SK-N-MC (cell line): ENCODE results near the gene YRDC.

ENCODE experiments used
- DNase-seq: peaks from one replicate; pipeline ENCODE4 v3.0.0-alpha.2; 2011; ENCODE audit warnings: low read depth, low spot score
- H3K27ac ChIP-seq: fragments of 200-600 bp; sonication (generic); 2 replicates; pipeline ENCODE4 v1.5.1; 2016; ENCODE audit warnings: mixed run types
- H3K36me3 ChIP-seq: fragments of 200-600 bp; sonication (generic); 2 replicates; pipeline ENCODE4 v1.6.1; 2017; ENCODE audit warnings: antibody characterized with exemption, low read length, mixed read lengths; ENCODE audit not compliant: insufficient read depth
- H3K4me3 ChIP-seq: fragments of 200-600 bp; sonication (generic); 2 replicates; pipeline ENCODE4 v1.5.1; 2016
- H3K9ac ChIP-seq: fragments of 200-600 bp; sonication (generic); 2 replicates; pipeline ENCODE4 v1.8.0; 2017; ENCODE audit warnings: mixed run types, mixed read lengths; ENCODE audit not compliant: insufficient read length
- H3K9me3 ChIP-seq: fragments of 200-600 bp; sonication (generic); 2 replicates; pipeline ENCODE4 v1.6.1; 2017; ENCODE audit warnings: low read depth, mild to moderate bottlenecking, antibody characterized with exemption, low read length, moderate library complexity, mixed read lengths
- EZH2 ChIP-seq: fragments of 200-600 bp; sonication (generic); IDR thresholded peaks from one replicate; pipeline ENCODE4 v1.6.1; 2017; ENCODE audit warnings: antibody characterized with exemption
- FOXP2 ChIP-seq: optimal IDR thresholded peaks from 2 replicates; pipeline ENCODE3; 2011; ENCODE audit warnings: mild to moderate bottlenecking, moderate library complexity; ENCODE audit not compliant: insufficient read depth; ENCODE audit errors: extremely low read length, control extremely low read depth
- POLR2AphosphoS5 ChIP-seq: IDR thresholded peaks from 2 replicates; pipeline ENCODE4 v1.6.1; 2012; ENCODE audit warnings: mild to moderate bottlenecking, low read depth, low read length, borderline replicate concordance

Gene YRDC

DNA sequence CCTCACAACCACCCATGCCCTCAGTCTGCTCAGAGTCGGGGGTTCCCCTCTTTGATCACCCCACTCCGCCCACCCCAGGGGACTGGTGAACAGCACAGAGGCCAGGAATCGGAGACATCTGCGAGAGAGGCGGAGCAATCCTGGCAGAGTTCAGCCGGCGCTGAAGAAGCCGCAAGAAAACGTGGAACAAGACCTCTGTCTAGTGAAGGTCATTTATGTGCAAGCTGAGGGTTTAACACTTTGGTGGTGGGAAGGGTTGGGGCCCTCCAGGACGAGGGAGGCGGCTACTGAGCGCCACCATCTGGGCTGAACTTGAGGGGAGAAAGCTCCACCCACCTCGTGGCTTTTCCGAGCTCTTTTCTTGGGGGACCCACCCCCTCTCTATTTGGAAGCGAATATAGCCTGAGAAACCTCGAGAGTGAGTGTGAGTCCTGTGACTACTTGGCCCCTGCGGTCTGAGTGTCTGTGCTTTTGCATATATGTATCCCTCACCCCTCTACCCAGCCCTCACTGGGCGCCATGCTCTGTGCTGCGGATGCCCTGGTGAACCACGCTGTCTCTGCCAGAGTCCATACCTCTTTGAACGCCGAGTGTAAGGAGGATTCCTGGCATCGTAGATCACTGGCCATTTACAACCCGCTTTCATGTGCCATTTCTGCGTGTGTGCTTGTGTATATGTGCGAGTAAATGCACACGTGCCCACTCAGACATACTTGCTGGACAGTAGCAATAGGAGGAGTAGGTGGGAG lies 41.9 kb downstream of the YRDC start:
- DNase-seq, result no peak
- TF ChIP-seq EZH2 (no peak), POLR2AphosphoS5 (no peak), FOXP2 (no peak)
- H3K9me3 ChIP-seq, result no peaks in the 10 kb centered on the region
- H3K9ac ChIP-seq, result no peak overlapping the region
- H3K27ac ChIP-seq, result no peak overlapping the region
- H3K4me3 ChIP-seq, result no peak overlapping the region
- H3K36me3 ChIP-seq, result no peaks in the 10 kb centered on the region

DNA sequence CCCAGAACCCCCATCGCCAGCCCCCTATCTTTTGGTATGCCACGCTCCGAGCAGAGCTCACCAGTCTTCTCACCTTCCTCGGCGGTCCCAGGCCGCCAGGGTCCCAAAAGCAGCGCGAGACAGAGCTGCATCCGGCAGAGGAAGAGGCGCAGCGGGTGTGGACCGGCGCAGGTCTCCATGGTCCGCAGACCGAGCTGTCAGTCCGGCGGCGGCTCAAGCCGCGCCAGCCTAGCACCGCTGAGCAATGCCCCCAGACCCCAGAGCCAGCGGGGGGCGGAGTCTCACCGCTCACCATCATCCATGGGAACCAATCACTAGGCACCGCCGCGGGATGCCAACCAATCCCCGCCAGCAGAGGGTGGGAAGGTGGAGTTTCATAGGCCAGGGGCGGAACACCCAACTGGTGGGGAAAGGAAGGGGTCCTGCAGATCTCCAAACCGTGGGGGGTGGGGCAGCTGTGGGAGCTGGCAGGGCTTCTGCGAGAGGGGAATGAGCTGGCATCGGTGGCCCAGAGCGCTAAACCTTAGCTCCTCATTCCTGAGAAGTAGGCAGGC lies 43.0 kb downstream of the YRDC start, which contains the start of gene EPHA10:
TSS of gene EPHA10 (minus strand) at position 233 of the 554 bp plus-strand sequence. CDS start at position 179, 54 bp downstream.
- Histone ChIP-seq H3K4me3 (no peak within 1 kb of the TSS), H3K9me3 (no peaks in the 10 kb centered on the region), H3K9ac (no peak within 1 kb of the TSS), H3K36me3 (no peaks in the 10 kb centered on the region), H3K27ac (no peak within 1 kb of the TSS)
- TF ChIP-seq FOXP2, result no peak
- no peak for TF ChIP-seq EZH2
- no peak for TF ChIP-seq POLR2AphosphoS5
- DNase-seq, result no peak

DNA sequence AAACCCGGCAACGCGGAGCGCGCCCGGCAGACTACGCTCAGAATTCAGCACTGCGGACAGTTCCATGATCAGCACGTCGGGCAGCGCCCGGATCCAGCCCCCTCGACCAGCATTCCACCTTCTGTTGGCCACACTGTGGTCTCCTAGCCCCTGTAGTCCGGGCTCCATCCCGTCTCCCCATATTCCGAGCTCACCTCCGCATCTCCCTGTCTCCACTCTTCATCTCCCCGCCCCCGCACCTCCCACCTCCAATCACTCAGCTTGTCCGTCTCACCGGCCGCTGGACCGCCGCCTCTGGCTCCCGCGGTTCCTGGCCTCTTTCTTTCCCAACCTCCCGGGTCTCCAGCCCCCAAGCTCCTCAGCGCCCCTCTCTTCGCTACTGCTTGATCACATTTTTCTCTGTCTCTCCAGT lies 43.6 kb downstream of the YRDC start:
- no peak overlapping the region for H3K4me3 ChIP-seq
- no peak for DNase-seq
- no peak overlapping the region for H3K9ac ChIP-seq
- no peaks in the 10 kb centered on the region for H3K9me3 ChIP-seq
- TF ChIP-seq EZH2 (no peak), FOXP2 (no peak), POLR2AphosphoS5 (no peak)
- no peak overlapping the region for H3K27ac ChIP-seq
- no peaks in the 10 kb centered on the region for H3K36me3 ChIP-seq

DNA sequence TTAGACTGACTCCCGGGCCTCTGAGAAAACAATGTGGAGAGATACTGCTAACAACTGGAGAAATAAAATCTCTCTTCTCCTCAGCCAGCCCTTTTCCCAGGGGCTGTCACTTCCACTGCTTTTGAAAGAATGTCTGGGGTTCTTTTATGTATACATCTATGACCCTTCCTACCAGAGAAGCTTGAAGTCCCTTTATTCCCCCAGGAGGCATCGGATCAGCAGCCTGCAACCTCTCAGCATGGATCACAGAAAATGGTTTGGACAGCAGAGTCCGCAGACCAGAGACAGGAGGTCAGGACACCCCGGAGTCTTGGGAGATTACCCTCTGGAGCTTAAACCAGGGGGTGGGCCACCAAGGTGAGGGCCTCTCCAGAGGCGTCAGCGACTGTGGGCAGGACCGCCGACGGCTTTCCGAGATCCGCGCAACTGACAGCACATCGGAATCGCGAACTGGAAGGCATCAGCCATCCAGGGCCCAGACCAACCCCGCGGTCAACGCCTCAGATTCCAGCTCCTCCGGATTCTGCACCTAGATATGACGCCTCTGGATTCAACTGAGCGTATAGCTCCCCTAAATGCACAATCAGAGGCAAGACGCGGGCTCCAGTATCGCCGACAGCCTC lies 44.1 kb downstream of the YRDC start:
- Histone ChIP-seq H3K27ac (no peak overlapping the region), H3K9me3 (no peaks in the 10 kb centered on the region), H3K36me3 (no peaks in the 10 kb centered on the region), H3K4me3 (no peak overlapping the region), H3K9ac (no peak overlapping the region)
- TF ChIP-seq EZH2 (no peak), FOXP2 (no peak), POLR2AphosphoS5 (no peak)
- DNase-seq, result no peak

DNA sequence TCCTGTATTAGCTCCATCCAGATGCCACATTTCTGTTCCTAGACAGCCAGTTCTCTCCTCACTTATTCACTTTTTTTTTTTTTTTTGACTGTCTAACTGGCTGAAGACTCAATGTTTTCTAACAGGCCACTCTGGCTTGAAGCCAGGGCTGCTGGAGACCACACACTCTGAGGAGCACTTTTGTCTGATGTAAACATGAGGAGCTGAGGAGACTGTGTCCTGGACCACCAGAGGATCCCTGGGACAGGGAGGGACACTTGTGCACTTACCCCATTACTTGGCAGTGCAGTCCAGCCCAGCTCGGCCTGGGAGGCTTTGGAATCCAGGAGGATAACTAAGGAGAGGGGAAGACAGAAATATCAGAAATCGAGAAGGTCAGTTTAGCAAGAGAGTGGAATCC lies 45.5 kb downstream of the YRDC start:
- Histone ChIP-seq H3K36me3 (no peaks in the 10 kb centered on the region), H3K9me3 (no peaks in the 10 kb centered on the region), H3K9ac (no peak overlapping the region), H3K4me3 (no peak overlapping the region), H3K27ac (no peak overlapping the region)
- no peak for DNase-seq
- TF ChIP-seq EZH2, result no peak
- no peak for TF ChIP-seq FOXP2
- no peak for TF ChIP-seq POLR2AphosphoS5

DNA sequence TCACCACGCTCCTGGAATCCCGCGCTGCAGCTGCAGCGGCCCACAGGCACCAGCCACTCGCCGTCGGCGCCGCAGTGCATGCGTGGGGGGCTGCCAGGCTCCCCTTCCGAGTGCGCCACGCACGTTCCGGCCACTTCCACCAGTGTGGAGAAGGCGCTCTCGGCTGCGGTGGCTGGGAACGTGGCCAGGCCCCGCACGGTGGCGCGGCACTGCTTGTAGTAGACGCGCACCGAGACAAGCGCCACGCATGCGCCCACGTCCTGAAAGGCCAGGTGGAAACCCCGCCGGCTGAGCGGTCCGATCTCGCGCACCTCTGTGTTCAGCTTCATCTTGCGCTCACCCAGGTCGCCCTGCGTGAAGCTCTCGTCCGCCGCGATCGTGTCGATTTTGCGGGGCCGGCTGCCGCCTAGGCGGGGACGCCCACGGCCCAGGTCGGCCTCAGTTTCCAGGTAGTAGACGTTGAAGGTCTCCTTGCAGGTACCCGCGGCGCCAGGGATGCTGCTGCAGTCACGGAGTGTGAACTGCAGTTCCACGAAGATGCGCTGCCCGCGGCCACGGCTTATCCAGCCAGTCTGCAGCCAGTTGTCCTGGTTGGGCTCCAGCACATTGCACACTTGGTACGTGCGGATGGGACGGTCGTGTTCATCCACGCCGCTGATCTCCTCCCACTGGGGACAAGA lies 46.5 kb downstream of the YRDC start:
- Histone ChIP-seq H3K9ac (no peak overlapping the region), H3K9me3 (no peaks in the 10 kb centered on the region), H3K4me3 (no peak overlapping the region), H3K27ac (no peak overlapping the region), H3K36me3 (no peaks in the 10 kb centered on the region)
- no peak for DNase-seq
- no peak for TF ChIP-seq POLR2AphosphoS5
- no peak for TF ChIP-seq EZH2
- no peak for TF ChIP-seq FOXP2

DNA sequence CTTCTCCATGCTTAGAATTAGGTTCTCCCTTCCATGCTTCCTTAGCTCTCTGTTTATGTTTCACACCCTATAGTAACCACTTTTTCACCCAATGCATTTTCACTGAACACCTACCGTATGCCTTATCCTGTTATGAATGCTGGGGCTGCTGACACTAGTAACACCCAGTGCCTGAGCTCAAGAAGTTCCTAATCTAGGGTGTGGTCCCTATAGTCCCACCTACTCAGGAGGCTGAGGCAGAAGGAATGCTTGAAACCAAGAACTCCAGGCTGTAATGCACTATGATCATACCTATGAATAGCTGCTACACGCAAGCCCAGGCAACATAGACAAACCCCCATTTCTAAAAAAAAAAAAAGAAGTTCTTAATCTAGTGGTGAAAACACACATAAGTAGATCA lies 48.6 kb downstream of the YRDC start:
- no peaks in the 10 kb centered on the region for H3K9me3 ChIP-seq
- no peak overlapping the region for H3K9ac ChIP-seq
- DNase-seq, result no peak
- no peak overlapping the region for H3K27ac ChIP-seq
- H3K4me3 ChIP-seq, result no peak overlapping the region
- TF ChIP-seq POLR2AphosphoS5 (no peak), FOXP2 (no peak), EZH2 (no peak)
- no peaks in the 10 kb centered on the region for H3K36me3 ChIP-seq

DNA sequence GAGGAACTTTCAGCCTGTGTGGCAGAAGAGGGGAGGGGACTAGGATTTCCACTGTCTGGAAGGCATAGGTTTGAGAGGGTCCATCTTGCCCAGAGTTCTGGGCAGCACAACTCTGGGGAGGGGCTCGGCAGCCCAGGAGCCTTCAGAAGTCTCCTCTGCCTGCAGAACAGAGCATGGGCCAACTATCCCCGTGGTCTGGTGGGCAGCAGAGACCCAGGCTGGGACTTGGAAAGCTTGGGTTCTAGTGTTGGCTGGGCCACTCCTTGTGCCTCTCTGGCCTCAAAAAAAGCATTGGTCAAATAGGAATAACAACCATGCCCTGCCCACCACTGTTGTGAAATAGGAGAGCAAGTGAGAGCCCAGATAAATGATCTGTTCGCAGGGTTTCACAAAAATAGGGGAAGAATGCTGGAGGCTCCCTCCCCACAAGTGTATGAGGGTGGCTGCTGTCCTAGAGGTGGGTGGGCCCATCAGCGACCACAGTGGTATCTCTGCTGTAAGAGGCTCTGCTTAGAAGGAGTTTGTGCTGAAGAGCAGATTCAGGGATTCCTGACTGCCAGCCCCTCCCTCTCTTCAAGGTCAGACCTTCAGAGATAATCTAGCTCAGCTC lies 52.0 kb downstream of the YRDC start:
- Histone ChIP-seq H3K36me3 (no peaks in the 10 kb centered on the region), H3K4me3 (no peak overlapping the region), H3K9me3 (no peaks in the 10 kb centered on the region), H3K9ac (no peak overlapping the region), H3K27ac (no peak overlapping the region)
- no peak for DNase-seq
- TF ChIP-seq EZH2 (no peak), POLR2AphosphoS5 (no peak), FOXP2 (no peak)
